OCI-LY1 (cell line): ENCODE results near the gene JMJD8.

ENCODE experiments used
- EZH2 ChIP-seq: fragments of 200-600 bp; sonication (generic), shearing (Covaris generic); IDR thresholded peaks from 2 replicates; pipeline ENCODE4 v1.8.0; 2017; ENCODE audit warnings: borderline replicate concordance, mixed run types, mild to moderate bottlenecking, antibody characterized with exemption, low read length, moderate library complexity, mixed read lengths
- TF ChIP-seq, protein P1 (sequence below): fragments of 200-600 bp; sonication (generic), shearing (Covaris generic); IDR thresholded peaks from 2 replicates; pipeline ENCODE4 v1.5.1; 2017; ENCODE audit warnings: mild to moderate bottlenecking, antibody characterized with exemption, low read length, moderate library complexity, mixed read lengths

DNA sequence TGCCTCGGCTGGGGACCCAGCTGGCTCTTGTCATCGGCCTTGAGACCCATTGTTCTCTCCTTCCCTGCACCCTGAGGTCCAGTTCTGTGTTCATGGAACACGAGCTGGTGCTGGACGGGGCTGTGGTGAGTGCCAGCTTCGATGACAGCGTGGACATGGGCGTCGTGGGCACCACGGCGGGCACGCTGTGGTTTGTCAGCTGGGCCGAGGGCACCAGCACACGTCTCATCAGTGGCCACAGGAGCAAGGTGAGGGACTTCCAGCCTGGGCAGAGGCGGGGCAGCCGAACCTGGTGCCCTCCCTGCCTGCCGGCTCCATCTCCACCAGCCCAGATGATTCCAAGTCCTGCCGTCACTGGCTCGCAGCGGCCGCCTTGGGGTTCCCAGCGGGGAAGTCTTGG is 21.5 kb downstream of the JMJD8 start:
- TF ChIP-seq, protein P1, sequence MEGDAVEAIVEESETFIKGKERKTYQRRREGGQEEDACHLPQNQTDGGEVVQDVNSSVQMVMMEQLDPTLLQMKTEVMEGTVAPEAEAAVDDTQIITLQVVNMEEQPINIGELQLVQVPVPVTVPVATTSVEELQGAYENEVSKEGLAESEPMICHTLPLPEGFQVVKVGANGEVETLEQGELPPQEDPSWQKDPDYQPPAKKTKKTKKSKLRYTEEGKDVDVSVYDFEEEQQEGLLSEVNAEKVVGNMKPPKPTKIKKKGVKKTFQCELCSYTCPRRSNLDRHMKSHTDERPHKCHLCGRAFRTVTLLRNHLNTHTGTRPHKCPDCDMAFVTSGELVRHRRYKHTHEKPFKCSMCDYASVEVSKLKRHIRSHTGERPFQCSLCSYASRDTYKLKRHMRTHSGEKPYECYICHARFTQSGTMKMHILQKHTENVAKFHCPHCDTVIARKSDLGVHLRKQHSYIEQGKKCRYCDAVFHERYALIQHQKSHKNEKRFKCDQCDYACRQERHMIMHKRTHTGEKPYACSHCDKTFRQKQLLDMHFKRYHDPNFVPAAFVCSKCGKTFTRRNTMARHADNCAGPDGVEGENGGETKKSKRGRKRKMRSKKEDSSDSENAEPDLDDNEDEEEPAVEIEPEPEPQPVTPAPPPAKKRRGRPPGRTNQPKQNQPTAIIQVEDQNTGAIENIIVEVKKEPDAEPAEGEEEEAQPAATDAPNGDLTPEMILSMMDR: no peak
- TF ChIP-seq EZH2: no peak
